ENCODE measurements around the gene ASB15.

GRCh38 chr7:123662755-123663154 is 61.1 kb downstream of the ASB15 start:
- TF ChIP-seq GATA3 (IDR thresholded peaks at IDR 0.05; ENCODE audit: low read depth, low read length) (no peak), GATA2 (IDR thresholded peaks at IDR 0.05; ENCODE audit: low read depth, low read length) (no peak)

Measured in SH-SY5Y (cell line).